Activated T-cell treated with anti-CD3 and anti-CD28 coated beads for 24 hours (primary cell): ENCODE results near the gene CCNF.

Experiments
- DNase-seq: peaks from one replicate; pipeline ENCODE4 v3.0.0-alpha.2; 2020; ENCODE audit warnings: low read depth

CCNF gene

GRCh38 chr16:2501946-2502895, 73.0 kb downstream of the CCNF start:
- DNase-seq: no peak

GRCh38 chr16:2505695-2506094, 76.4 kb downstream of the CCNF start:
- no peak for DNase-seq

GRCh38 chr16:2507052-2507659, 77.9 kb downstream of the CCNF start:
- DNase-seq: no peak

GRCh38 chr16:2507665-2508064, 78.4 kb downstream of the CCNF start:
- no peak for DNase-seq
